CD4-positive, alpha-beta T cell (primary cell): ENCODE data around the gene GPR137. TPM values are rescaled to one million over a fixed set of nuclear protein-coding genes. Genes with fewer than 3 reads are reported as not detected.
A peak's percentile ranks its signal among the peaks of the same experiment; 100 is the strongest.

Experiments used
- ATAC-seq: fragments of 200-7000 bp; cut with Tn5 transposase; one replicate; pipeline ENCODE4 v1.10.0; 2022; ENCODE audit warnings: mild to moderate bottlenecking; ENCODE audit not compliant: poor library complexity
- CTCF ChIA-PET: fragments of 350-600 bp; sonication (Branson Sonifier 250); formaldehyde crosslinking; loops from one replicate; lab custom pipeline; 2021; ENCODE audit warnings: antibody characterized with exemption, inconsistent platforms; lab: Charles Lee
- POLR2A ChIA-PET: fragments of 350-600 bp; sonication (Branson Sonifier 250); formaldehyde crosslinking; loops from one replicate; lab custom pipeline; 2021; ENCODE audit warnings: antibody characterized with exemption, inconsistent platforms; lab: Charles Lee
- DNase-seq, 14 experiments: peaks; one replicate each; pipeline ENCODE4 v3.0.0-alpha.2; 2013 to 2020; ENCODE audit warnings: mixed read lengths in 2 of 14
- H3K27ac ChIP-seq, 2 donors: one replicate each; pipeline versions ENCODE4 v1.5.1 to v1.7.0; 2013; ENCODE audit warnings: low read length in 2 of 2, low read depth in 1 of 2, mild to moderate bottlenecking in 1 of 2
- H3K27me3 ChIP-seq, 2 experiments: 1 replicate in 1 of 2; 2 replicates in 1 of 2; pipeline versions ENCODE4 v1.6.1 to v1.7.0; 2013; ENCODE audit warnings: low read length in 2 of 2, control low read depth in 1 of 2, mild to moderate bottlenecking in 1 of 2, moderate library complexity in 1 of 2; ENCODE audit not compliant: insufficient read depth in 2 of 2, control insufficient read depth in 1 of 2
- H3K36me3 ChIP-seq: one replicate; pipeline ENCODE4 v1.6.1; 2013; ENCODE audit warnings: low read length, control low read depth; ENCODE audit not compliant: insufficient read depth
- H3K4me1 ChIP-seq: one replicate; pipeline ENCODE4 v1.6.1; 2013; ENCODE audit warnings: low read length, control low read depth; ENCODE audit not compliant: insufficient read depth
- H3K4me3 ChIP-seq: one replicate; pipeline ENCODE4 v1.5.1; 2013; ENCODE audit warnings: mild to moderate bottlenecking, low read length, moderate library complexity
- H3K9me3 ChIP-seq, 2 experiments: 1 replicate in 1 of 2; 2 replicates in 1 of 2; pipeline versions ENCODE4 v1.6.1 to v1.7.0; 2013; ENCODE audit warnings: low read length in 2 of 2, mild to moderate bottlenecking in 2 of 2, control low read depth in 1 of 2, moderate library complexity in 1 of 2; ENCODE audit not compliant: control insufficient read depth in 1 of 2, insufficient read depth in 1 of 2
- H3K27ac Mint-ChIP-seq: one replicate; pipeline ENCODE4 v1.8.0; 2020; ENCODE audit warnings: mixed read lengths
- H3K27me3 Mint-ChIP-seq: one replicate; pipeline ENCODE4 v1.8.0; 2021; ENCODE audit warnings: mixed read lengths
- H3K36me3 Mint-ChIP-seq: one replicate; pipeline ENCODE4 v1.8.0; 2021; ENCODE audit warnings: low read depth, mixed read lengths
- H3K4me1 Mint-ChIP-seq: one replicate; pipeline ENCODE4 v1.8.0; 2021; ENCODE audit warnings: low read depth, mixed read lengths
- H3K4me3 Mint-ChIP-seq: one replicate; pipeline ENCODE4 v1.8.0; 2020; ENCODE audit warnings: mild to moderate bottlenecking, mixed read lengths
- H3K9me3 Mint-ChIP-seq: one replicate; pipeline ENCODE4 v1.8.0; 2020; ENCODE audit warnings: mixed read lengths
- intact Hi-C, 2 experiments: fragments of 100-400 bp; cut with DNase I in 1 of 2; cut with micrococcal nuclease in 1 of 2; formaldehyde crosslinking; loops; one replicate each; pipeline versions ENCODE4 v1.15.1 to v1.9.0; 2023 to 2025; cut with DNase I, micrococcal nuclease
- total RNA-seq, 174 experiments: library from RNA in 2 of 174; stranded (reverse) in 2 of 174; gene quantifications; one replicate each; pipeline ENCODE4 v1.2.3 and lab custom pipeline; 2021 to 2026
- TF ChIP-seq, protein P1 (sequence below): fragments of 200-600 bp; IDR thresholded peaks from one replicate; pipeline ENCODE4 v1.8.0; 2022; ENCODE audit warnings: antibody characterized with exemption, mild to moderate bottlenecking

Gene GPR137
- total RNA-seq, 2 experiments from 2014 or later = 13.8 to 16.6 TPM

DNA sequence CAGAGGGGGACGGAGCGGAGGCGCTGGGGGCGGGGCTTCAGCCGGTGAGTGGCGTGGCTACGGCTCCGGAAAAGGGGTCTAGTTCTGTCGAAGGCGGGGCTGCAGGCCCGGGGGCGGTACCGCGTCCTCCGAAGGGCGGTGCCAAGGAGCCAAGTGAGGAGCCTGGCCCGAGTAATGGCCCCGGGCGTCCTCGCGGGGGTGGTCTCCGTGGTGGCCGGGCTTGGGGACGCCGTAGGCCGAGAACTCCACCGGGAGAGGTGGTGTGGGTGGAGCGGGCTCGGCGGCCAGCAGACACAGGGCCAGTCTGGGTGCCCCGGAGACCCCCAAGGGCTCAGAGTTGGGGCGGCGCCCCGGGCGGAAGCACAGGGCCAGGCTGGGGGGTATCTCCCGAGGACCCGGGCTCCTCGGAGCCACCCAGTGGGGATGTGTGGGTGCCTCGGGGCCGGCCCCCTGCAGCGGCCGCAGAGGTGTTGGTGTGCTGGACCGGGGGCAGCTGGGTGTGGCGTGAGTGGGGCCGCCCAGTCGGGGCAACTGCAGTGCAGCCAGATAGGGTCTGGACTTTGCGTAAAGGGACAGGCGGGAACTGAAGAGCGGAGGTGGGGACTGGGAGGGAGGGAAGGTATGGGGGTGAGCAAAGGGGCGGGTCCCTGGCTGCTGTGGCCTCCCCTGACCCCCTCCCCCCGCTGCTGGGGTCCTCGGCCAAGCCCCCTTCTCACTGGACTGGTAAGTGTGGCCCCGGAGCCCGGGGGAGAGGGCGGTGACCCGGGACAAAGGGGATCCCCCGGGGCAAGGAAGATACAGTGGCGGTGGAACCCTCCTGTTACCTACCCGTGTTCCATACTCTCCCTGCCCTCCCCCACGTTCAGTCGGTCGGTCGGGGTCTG is 43.9 kb upstream of the GPR137 start:
- no peaks in the 10 kb centered on the region for H3K9me3 ChIP-seq
- peak overlapping the region; percentile 80 for H3K4me3 ChIP-seq
- peaks cover 22% of the 10 kb centered on the region for H3K36me3 ChIP-seq
- H3K4me1 ChIP-seq = peaks cover 60% of the 10 kb centered on the region
- CTCF ChIA-PET = interaction anchor here (0.9 to 1.9 kb wide), 5 partner anchors 10 to 63 kb away, joined by 4 to 10 read pairs (median 7); partner anchors contain the start of genes NUDT22, PLCB3 and TRPT1
- POLR2A ChIA-PET = interaction anchor here (0.6 to 6.2 kb wide), 23 partner anchors 8 to 1589 kb away, joined by 3 to 69 read pairs (median 5); partner anchors contain the start of genes BAD, CCDC88B, DNAJC4 and FERMT3
- H3K27me3 ChIP-seq = no peaks in the 10 kb centered on the region
- Mint-ChIP-seq H3K4me3 (peak overlapping the region; percentile 98), H3K9me3 (no peaks in the 10 kb centered on the region), H3K36me3 (peaks cover 34% of the 10 kb centered on the region), H3K4me1 (peaks cover 45% of the 10 kb centered on the region), H3K27ac (peak overlapping the region; percentile 100), H3K27me3 (no peaks in the 10 kb centered on the region)
- H3K27ac ChIP-seq = peak overlapping the region; percentile 97 to 100
- ATAC-seq (no peak), DNase-seq (peak in 7 of 14 experiments; percentile 99 to 100 (median 100))
- intact Hi-C loops = loop anchor here (1.0 to 5.0 kb wide), 7 partner anchors 11 to 63 kb away; partner anchors contain the start of genes DNAJC4 (in 2 of the 2), ESRRA (in 2 of the 2), FERMT3 (in 2 of the 2) and GPR137 (in 2 of the 2)
- TF ChIP-seq, protein P1, sequence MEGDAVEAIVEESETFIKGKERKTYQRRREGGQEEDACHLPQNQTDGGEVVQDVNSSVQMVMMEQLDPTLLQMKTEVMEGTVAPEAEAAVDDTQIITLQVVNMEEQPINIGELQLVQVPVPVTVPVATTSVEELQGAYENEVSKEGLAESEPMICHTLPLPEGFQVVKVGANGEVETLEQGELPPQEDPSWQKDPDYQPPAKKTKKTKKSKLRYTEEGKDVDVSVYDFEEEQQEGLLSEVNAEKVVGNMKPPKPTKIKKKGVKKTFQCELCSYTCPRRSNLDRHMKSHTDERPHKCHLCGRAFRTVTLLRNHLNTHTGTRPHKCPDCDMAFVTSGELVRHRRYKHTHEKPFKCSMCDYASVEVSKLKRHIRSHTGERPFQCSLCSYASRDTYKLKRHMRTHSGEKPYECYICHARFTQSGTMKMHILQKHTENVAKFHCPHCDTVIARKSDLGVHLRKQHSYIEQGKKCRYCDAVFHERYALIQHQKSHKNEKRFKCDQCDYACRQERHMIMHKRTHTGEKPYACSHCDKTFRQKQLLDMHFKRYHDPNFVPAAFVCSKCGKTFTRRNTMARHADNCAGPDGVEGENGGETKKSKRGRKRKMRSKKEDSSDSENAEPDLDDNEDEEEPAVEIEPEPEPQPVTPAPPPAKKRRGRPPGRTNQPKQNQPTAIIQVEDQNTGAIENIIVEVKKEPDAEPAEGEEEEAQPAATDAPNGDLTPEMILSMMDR = no peak

DNA sequence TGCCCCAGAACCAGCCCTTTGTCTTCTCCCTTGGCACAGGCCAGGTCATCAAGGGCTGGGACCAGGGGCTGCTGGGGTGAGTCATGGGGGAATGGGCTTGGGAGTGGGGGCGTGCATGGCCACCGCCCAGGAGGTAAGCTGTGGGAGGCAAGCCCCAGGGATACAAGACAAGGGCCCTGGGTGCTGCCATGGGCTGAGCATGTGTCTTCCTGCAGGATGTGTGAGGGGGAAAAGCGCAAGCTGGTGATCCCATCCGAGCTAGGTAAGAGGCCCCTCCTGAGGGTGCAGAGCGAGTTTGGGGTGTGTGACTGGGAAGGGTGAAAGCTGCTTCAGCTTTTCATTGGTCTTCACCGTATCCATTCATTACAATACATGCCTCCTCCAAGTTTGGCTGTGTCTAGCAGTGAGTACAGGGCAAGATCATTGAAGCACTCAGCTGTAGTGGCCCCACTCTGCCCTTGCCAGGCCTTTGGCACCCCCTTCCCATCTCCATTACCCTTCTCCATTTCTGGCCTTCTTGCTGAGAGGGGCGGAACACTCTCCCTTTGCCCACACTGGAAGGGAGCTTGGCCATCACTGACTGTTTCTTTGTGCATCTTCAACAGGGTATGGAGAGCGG is 42.3 kb upstream of the GPR137 start:
- H3K4me3 Mint-ChIP-seq = peak overlapping the region; percentile 81
- Histone ChIP-seq H3K27ac (no peak overlapping the region), H3K27me3 (no peaks in the 10 kb centered on the region), H3K4me1 (peaks cover 62% of the 10 kb centered on the region), H3K36me3 (peaks cover 10% of the 10 kb centered on the region), H3K9me3 (no peaks in the 10 kb centered on the region), H3K4me3 (no peak overlapping the region)
- intact Hi-C loops = loop anchor here (2.0 to 5.0 kb wide), 2 partner anchors 36 to 61 kb away; partner anchors contain the start of genes FERMT3 (in 2 of the 2) and ESRRA (in 1 of the 2)
- ChIA-PET CTCF (interaction anchor here (1.1 to 3.8 kb wide), 4 partner anchors 8 to 58 kb away, joined by 3 to 12 read pairs (median 7); partner anchors contain the start of gene PLCB3), POLR2A (interaction anchor here (0.9 to 6.2 kb wide), 7 partner anchors 13 to 74 kb away, joined by 4 to 69 read pairs (median 11); partner anchors contain the start of genes DNAJC4, ESRRA, FERMT3 and PRDX5)
- peak overlapping the region; percentile 100 for H3K27ac Mint-ChIP-seq
- peaks cover 57% of the 10 kb centered on the region for H3K4me1 Mint-ChIP-seq
- no peak for ATAC-seq
- no peak for DNase-seq
- H3K9me3 Mint-ChIP-seq = no peaks in the 10 kb centered on the region
- no peaks in the 10 kb centered on the region for H3K27me3 Mint-ChIP-seq
- peaks cover 30% of the 10 kb centered on the region for H3K36me3 Mint-ChIP-seq
- TF ChIP-seq, protein P1 = no peak

DNA sequence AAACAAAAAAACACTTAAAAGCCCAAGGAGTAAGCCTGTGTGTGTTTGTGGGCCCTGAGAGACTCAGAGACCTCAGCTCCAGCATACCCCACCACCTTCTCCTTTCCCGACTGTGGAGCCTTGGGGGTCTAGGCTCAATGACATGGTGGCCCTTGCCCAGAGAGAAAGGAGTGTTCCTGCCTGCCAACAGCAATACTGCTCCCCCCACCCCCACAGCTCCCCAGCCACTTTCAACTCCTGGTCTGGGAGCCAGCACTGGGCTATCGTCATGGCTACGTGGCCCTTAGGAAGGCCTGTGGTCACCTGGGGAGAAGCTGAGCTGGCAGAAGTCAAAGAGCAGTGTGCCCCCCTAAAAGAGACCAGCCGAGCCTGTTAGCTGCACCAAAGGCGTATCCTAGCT is 41.5 kb upstream of the GPR137 start:
- Mint-ChIP-seq H3K4me3 (peak overlapping the region; percentile 81), H3K27me3 (no peaks in the 10 kb centered on the region), H3K9me3 (no peaks in the 10 kb centered on the region), H3K36me3 (peaks cover 30% of the 10 kb centered on the region), H3K27ac (peak overlapping the region; percentile 100), H3K4me1 (peaks cover 52% of the 10 kb centered on the region)
- no peak overlapping the region for H3K27ac ChIP-seq
- ATAC-seq (no peak), DNase-seq (no peak)
- TF ChIP-seq, protein P1 = no peak
- POLR2A ChIA-PET = interaction anchor here (1.3 to 6.2 kb wide), 6 partner anchors 14 to 73 kb away, joined by 6 to 69 read pairs (median 13); partner anchors contain the start of genes DNAJC4, ESRRA, FERMT3 and PRDX5
- peaks cover 10% of the 10 kb centered on the region for H3K36me3 ChIP-seq
- no peaks in the 10 kb centered on the region for H3K9me3 ChIP-seq
- intact Hi-C loops = loop anchor here (5.0 kb wide), 1 partner anchor 37 kb away; the partner anchor contains the start of gene FERMT3 (in 2 of the 2)
- no peak overlapping the region for H3K4me3 ChIP-seq
- H3K4me1 ChIP-seq = peaks cover 61% of the 10 kb centered on the region
- CTCF ChIA-PET = interaction anchor here (1.5 to 3.9 kb wide), 4 partner anchors 40 to 60 kb away, joined by 9 to 15 read pairs (median 12); no protein-coding TSS in a partner anchor
- H3K27me3 ChIP-seq = no peaks in the 10 kb centered on the region
